Measurements from ENCODE around the gene MOSMO. TPM values are rescaled to one million over a fixed set of nuclear protein-coding genes. Genes with fewer than 3 reads are reported as not detected.

Gene MOSMO
- polyA plus RNA-seq, 1 donor, result 13.4 TPM

Other genes with a start within 250 kb of the MOSMO start
- gene NPIPB4, start 150.4 kb upstream of the MOSMO start, polyA plus RNA-seq (ENCODE audit: insufficient read length), result 97.1 TPM
- 330 TPM for gene UQCRC2, start 54.8 kb upstream of the MOSMO start, polyA plus RNA-seq (ENCODE audit: insufficient read length)
- gene PDZD9, start 7.0 kb upstream of the MOSMO start, polyA plus RNA-seq (ENCODE audit: insufficient read length), result 0.22 TPM
- gene VWA3A, start 84.4 kb downstream of the MOSMO start, polyA plus RNA-seq (ENCODE audit: insufficient read length), result 0.39 TPM
- not detected for gene SDR42E2, start 154.4 kb downstream of the MOSMO start, polyA plus RNA-seq (ENCODE audit: insufficient read length)
- gene EEF2K, start 198.2 kb downstream of the MOSMO start, polyA plus RNA-seq (ENCODE audit: insufficient read length), result 54.0 TPM

Measured in forelimb muscle (tissue), 1 donor.